G401.6 (cell line): ENCODE data around the gene TANGO2.

ENCODE experiments used
- FAIRE-seq: peaks from 2 replicates; lab custom pipeline; 2012; peaks lifted over from hg19 to GRCh38; lab: Jason Lieb, UNC

The TANGO2 gene

DNA sequence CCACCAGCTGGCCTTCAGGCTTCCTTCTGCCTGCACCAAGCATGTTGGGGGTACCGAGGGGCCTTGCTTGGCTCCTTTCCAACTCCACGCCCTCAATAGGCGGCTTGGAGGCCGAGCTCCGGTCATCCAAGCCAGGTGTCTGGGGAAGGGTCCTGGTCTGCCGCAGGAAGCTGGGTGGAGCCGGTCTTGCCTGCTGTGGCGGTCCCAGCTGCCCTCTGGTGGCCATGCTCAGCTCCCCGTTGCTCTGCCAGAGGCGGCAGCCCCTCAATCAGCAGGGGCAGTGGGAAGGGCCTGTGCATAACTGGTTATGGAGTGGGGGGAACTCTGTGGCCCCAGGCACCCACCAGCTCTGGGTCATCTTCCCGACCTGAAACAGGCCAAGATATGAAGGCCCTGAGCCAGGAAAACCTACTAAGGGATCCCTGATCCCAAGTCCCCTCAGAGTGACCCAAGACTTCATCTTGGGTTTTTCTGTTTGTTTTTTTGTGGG lies 7.5 kb upstream of the TANGO2 start:
- no peak for FAIRE-seq

DNA sequence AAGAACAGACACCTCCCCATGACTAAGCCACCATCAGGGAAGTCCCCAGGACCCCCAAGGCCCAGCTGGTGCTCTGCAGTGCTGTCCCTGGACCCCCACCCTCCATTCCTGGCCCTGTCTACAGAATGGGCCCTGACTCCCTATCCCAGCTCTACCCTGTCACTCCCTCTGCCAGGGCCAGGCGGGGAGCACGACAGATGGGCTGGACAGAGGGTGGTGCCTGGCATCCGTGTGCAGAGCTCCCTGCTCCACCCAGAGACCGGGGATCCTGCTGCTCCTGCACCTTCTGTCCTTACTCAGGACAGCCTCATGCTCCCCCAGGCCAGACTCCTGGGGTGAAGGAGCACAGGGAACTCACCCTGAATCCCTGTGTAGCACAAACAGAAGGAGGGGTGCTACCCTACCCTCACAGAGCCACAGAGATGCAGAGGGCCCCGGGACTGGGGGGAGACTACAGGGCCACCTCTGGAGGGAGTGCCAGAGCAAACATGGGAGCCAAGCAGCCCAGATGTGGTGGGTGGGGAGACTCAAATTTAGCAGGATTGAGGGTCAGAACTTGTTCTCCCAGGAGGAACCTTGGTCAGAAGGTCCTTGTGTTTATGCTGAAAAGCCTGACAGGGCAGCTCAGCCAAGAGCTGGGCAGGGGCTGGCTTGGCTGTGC lies 6.3 kb upstream of the TANGO2 start:
- FAIRE-seq = no peak

GRCh38 chr22:20015187-20015625 lies 5.7 kb upstream of the TANGO2 start:
- FAIRE-seq = no peak

DNA sequence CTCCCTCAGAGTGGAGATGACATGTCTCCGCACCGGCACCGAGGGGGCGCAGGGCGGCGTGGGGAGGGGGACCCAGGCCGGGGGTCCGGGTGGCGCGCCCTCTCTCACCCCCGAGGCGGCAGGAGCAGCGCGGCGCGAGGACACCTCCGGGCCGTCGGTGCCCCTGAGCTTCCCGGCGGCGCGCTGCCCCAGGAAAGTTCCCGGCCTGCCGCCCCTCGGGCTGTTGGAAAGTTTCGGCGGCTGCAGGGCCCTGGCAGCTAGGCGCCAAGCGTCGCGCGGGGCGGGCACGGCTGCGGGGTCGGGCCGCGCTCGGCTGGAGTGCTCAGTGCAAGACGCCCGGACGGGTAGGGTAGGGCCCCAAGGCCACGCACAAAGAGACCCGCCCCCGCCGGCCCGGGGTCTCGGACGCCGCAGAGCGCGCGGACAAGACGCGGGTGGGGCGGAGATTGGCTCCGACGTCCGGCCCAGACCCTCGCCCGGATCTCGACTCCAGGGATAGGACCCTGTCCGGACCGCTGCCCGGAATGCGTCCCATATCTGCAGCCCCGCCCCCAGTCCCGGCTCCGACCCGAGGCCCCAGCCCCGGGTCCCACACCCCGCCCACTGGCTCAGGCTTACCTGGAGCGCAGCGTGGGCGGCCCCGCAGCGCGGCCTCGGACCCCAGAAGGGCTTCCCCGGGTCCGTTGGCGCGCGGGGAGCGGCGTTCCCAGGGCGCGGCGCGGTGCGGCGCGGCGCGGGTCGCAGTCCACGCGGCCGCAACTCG lies 4.8 kb upstream of the TANGO2 start:
- no peak for FAIRE-seq

DNA sequence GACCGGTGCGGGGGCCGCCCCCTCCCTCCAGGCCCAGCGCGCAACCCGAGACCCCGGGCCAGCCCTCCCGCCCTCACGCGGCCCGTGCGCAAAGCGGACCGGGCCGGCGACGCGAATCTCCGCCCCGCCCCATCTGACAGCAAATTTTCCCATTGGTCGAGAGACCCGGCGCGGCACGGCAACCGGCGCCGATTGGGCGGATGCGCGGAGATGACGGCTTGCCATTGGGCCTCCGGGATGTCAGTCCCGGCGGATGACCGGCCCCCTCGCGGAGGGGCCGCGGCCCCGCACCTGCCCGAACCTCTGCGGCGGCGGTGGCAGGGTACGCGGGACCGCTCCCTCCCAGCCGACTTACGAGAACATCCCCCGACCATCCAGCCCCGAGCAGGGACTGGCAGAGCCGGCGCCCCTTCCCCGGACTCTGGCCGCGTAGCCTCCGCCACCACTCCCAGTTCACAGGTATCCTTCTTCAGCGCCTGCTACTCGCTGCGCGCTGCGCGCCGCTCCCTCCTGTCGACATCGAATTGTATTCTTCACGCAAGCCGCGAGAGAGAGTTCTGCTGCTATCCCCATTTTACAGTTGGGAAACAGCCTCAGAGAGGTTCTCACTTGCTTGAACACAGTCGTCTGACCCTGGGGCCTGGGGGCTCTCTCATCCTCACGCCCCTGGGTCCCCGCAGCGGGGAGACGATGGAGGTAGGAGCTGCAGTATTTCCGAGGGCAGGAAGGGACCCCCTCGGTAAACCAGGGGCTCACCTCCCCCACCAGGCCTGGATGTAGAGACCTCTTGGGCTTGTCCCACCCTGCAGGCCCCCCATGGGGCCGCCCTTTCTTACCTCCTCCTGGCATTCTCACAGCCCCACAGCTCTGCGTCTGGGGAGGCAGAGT lies 3.9 kb upstream of the TANGO2 start, which contains the start of gene ARVCF:
ARVCF (minus strand) TSS at position 90 of the 888 bp plus-strand sequence. CDS start 26,029 bp downstream, outside the sequence.
- no peak for FAIRE-seq

DNA sequence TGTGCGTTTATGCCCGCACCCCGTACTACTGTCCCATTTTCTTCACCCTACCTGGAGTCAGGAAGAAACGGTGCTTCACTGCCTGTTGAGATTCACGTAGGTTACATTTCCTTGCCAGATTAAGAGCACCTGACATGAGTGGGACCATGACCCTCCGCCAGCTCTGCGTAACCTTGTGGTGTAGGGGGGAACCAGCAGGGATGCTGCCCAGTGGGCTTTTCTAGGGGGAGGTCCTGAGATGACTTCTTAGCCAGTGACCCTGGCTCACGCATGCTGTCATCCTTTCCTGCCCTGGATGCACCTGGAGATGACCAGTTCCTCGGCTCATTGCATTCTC lies 3.3 kb upstream of the TANGO2 start:
- FAIRE-seq = no peak

- FAIRE-seq = no peak
These were observed 2.9 kb upstream of the TANGO2 start for GRCh38 chr22:20018001-20018400.

DNA sequence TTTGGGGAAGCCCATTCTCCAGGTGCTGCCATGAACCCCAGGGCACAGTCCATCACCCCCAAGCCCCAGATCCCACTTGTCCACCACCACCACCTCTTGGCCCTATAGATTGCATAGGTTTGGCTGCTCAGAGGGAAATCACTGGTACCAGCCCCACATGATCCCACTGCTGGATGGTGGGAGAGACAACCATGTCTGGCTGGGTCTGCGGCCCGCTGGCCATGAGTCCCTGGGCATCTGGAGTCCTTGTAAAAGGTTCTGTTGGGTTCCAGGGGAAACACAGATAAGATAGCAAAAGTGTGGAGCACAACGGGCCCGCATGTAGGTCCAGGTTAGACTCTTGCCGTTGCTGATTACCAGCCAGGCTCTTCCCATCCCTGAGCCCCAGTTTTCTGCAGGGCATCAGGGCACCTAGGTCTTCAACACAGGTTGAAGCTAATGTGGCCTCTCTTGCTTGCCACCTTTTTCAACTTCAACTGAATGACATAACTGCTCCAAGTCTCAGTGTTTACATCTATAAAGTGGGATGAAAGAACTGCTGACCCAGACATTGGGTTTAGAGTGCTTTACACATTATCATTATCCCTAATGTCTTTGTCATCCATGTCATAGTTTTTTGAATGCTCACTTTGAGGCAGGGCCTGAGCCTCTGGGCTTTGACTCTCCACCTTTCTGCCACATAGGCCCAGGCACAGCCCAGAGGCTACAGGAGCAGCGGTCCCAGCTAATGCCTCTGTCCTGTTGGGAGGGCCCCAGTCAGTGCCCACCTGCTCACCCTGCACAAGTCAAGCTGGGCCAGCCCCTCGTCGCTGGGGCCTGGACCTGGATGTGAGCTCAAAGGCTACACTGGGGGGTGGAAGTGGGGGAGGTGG lies 1.0 kb upstream of the TANGO2 start:
- FAIRE-seq = no peak

DNA sequence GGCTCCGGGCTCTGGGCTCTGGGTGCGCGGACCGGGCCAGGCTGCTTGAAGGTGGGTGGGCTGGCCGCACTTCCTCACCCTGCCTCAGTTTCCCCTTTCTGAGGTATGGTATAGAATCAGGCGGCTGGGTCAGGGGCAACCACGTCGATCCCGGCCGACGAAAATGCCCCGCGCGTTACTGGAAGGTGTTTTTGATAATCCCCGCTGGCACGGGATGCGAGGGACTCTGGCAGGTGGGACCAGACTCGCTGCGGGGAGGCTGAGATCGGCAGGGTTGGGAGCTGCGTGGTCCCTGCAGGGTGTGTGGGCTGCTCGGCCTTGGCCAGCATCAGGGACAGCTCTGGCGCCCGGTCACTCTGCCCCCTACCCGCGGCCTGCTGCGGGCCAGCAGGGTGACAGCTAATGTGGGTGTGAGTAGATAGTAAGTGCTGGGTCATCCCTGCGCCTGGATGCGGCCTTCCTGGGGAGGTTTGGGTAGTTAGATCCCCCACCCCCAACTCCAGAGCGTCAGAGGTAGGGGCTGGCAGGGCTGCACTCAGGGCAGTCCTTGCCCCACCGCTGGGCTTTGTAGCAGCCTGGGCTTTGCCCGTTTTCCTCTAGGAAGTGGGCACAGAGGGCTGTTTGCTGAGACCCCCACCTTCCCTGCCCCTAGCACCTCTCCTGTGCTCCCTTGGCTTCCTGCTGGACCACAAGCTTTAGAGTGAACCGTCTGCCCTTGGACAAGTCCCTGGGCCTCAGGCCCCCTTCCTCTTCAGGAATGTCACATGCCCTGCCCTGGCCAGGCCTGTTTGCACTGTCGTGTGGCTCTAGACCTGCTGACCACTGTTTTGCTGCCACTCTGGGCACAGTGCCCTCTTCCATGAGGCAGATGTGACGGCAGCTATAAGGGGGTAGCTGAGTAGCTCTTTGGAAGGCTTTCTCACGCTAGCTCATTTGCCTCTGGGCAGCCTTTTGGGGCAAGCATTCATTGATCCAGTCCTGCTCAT lies 579 bp downstream of the TANGO2 start:
- FAIRE-seq = no peak

DNA sequence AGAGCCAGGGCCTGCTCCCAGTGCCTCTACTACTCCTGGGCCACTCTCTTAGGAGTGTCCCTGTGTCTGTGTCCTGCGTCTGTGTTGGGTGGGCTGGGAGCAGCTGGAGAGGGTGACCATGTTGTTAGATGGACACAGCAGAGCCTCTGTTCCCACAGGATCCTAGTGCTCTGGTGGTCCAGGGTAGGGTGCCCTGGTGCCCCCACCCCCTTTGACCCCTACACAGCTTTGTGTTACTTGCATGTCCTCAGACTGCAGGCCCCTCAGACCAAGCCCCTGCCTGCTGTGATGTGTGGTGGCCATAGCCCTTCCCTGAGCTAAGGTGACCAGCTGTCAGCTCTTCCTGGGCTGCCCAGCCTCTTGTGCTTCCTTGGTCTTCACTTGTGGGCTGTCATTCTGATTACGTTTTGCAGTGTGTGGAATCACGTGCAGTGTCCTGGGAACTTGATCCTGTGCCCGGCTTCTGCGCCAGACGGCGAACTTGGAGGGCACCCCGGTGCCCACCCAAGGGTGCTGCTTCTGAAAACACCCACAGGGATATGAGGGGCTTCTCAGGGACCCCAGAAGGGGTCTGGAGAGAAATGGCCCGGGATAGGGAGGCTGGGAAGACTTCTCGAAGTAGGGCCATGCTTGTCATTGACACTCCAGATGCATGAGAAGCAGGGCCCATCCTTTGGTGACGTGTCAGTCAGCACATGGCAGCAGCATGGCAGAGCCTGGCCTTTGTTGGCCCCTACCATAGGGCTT lies 1.5 kb downstream of the TANGO2 start:
- no peak for FAIRE-seq

DNA sequence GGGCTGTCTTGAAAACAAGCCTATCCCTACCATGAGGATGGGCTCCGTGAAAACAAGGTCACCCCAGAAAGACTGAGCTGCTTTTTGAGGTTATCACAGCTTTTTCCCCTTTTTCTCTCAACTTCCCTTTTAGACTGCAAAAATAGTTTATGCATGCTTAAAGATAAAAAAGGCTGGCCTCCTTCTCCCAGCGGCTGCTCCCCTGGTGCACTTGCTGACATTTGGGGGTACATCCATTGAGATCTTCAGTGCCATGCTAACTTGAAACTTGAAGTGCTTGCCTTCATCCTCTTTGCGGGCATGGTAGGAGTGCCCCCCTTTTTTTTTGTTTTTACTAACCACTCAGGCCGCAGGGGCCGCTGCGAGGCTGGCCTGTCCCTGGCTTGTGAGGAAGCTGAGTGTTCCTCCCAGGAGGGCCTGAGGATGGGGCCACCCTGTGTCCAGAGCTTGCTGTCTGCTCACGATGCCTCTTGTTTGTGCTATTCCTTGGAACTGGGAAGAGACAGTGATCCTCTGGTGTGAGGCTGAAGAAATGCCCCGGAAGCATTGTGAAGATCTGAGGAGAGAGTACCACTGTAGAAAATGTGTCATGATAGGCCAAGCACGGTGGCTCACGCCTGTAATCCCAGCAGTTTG lies 2.2 kb downstream of the TANGO2 start:
- FAIRE-seq = no peak

- FAIRE-seq = no peak
These were observed 3.3 kb downstream of the TANGO2 start for GRCh38 chr22:20024225-20024624.

DNA sequence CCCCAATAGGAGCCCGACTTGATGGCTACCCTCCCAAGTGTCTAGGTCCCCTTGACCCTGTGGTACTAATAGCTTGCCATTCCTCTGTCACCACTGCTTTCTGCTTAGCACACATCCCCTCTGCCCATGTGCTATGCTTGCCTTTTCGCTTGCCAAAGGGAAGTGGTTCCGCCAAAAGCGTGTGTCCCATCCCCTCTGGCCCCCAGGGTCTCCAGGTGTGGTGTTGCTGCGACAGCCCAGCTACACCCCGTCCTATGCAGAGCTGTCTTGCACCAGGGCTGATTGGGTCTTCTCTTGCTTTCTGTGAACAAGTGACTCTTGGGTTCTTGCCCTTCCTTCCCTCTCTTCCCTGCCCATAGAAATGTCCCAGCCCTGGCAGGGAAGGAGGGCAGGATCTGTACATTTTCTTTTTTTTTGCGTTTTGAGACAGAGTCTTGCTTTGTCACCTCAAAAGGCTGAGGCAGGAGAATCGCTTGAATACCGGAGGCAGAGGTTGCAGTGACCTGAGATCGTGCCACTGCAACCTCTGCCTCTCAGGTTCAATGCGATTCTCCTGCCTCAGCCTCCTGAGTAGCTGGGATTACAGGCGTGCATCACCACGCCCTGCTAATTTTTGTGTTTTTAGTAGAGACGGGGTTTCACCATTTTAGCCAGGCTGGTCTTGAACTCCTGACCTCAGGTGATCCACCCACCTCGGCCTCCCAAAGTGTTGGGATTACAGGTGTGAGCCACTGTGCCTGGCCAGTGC lies 3.9 kb downstream of the TANGO2 start:
- no peak for FAIRE-seq

DNA sequence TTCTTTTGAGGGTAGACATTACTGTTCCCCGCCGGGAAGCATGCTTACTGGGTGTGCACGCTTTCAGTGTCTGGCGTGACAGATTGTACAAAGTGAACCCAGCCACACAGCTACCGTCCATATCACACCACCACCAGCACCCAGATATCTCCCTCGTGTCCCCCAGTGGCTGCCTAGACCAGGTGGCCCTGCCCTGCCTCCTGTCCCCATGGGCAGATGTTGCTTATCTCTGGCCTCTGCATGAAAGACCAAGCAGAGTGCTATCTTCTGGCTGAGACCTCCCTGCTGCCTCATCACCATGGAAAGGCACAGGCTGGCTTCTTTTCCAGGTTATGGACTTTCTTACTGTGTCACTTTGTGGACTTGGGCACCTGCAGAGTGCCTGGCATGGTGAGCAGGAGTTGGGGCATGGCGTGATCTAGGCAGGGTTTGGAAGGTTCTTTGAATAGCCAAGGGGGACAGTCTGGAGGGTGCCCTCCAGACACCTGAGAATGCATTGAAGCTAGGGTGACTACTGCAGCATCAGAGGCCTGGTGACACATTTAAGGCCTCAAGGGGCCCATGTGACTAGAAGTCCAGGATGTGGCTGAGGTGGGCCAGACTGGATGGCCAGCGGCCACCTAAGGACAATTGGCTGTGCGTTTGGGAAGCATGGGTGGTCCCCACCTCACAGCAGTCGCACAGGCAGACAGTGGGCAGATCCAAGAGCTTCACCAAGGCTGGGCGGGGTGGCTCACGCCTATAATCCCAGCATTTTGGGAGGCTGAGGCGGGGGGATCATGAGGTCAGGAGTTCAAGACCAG lies 4.7 kb downstream of the TANGO2 start:
- no peak for FAIRE-seq

DNA sequence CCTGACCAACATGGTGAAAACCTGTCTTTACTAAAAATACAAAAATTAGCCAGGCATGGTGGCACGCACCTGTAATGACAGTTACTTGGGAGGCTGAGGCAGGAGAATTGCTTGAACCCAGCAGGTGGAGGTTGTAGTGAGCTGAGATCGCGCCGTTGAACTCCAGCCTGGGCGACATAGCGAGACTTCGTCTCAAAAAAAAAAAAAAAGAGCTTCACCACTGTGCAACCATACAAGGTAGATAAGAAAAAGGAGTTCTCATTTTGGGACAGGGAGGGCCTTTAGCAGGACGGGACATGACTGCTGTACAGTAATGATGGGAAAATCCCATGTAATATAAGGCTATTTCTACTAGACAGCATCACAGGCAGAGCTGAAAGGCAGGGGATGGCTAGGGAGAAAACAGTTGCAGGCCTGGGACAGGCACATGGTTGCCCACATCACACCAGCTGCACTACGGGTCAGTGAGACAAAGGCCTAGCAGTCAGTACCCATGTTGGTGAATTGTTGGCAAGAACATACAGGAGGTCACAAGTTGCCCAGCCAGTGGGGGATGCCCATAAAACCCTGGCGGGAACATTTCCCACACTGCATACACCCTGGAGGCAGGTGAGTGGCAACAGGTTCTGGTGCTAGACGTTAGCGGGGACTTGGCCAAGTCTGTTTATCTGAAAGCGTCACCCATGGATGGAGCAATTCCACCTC lies 5.4 kb downstream of the TANGO2 start:
- FAIRE-seq = no peak

- FAIRE-seq = no peak
These were observed 6.2 kb downstream of the TANGO2 start for GRCh38 chr22:20026996-20027601.
